COLO668 (cell line): Measurements from ENCODE around the gene LNX1.
"Not testable (repeated sequence)": the region's sequence is repeated elsewhere in the genome, so short reads cannot be mapped to it uniquely, and the experiment has no call there.

ENCODE experiments used
- DNase-seq: peaks from one replicate; lab custom pipeline; 2025; ENCODE audit not compliant: unreplicated experiment; lab: John Stamatoyannopoulos, UW

Gene LNX1

GRCh38 chr4:53476232-53477037 lies 114.9 kb downstream of the LNX1 start:
- DNase-seq, result no peak

GRCh38 chr4:53466576-53466975 lies 124.7 kb downstream of the LNX1 start:
- DNase-seq, result not testable (repeated sequence)

DNA sequence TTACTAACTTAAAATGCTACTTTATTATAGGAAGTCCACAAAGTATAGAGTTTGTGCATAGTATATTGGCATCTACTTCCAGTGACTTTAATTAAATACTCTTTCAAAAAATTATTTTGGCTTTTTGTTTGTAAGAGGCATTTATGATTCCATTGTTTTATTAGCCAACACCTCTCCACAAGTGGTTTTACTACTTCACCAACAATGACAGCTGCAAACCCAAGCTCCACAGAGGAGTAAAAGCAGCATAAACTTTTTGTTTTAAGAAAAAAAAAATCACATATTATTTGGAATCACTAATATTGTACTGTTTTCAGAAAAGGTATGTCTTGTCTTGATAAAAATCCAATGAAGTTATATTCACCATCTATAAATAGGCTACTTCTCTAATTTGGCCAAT lies 125.4 kb downstream of the LNX1 start:
- no peak for DNase-seq

- DNase-seq, result no peak
These were observed 126.0 kb downstream of the LNX1 start for GRCh38 chr4:53465281-53465680.

- no peak for DNase-seq
These were observed 127.9 kb downstream of the LNX1 start for GRCh38 chr4:53463340-53463739.

- DNase-seq, result no peak
These were observed 130.0 kb downstream of the LNX1 start for GRCh38 chr4:53461244-53461643.

GRCh38 chr4:53459548-53459947 lies 131.7 kb downstream of the LNX1 start:
- no peak for DNase-seq

DNA sequence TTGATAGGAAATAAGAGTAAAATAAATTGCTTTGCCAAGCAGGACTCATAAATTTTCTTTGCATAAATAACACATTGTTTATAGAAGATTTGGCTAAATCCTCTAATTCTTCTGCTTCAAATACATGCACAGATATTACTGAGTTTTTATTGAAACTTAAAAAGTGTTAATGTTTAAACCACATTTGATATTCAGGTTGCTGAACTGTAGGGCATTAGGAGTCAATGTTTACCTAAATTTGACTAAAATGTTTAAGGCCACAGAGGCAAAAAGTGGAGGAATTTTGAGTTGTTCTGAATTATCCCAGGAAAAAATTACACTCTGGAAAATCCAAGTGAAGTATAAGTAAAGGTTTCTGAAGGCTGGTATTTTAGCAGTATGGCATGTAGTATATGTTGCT lies 135.1 kb downstream of the LNX1 start:
- no peak for DNase-seq

DNA sequence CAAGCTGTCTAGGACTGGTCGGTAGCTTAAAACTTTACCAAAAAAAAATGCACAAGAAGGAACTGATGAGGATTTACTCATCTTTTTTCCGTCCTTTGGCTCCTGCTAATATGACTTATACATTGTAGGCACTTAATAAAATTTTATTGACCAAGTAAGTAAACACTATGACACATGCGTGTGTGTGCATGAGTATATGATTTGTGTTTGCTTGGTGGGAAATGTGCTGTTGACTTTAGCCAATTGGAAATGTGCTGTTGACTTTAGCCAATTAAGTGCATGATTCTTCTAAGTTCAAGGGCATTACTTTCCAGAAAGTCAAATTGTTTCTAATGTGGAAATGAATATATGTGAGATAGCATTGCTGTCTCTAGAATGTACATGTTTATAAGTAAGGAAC lies 135.5 kb downstream of the LNX1 start:
- DNase-seq, result no peak

- DNase-seq, result no peak
These were observed 137.9 kb downstream of the LNX1 start for GRCh38 chr4:53453385-53453784.

- no peak for DNase-seq
These were observed 140.5 kb downstream of the LNX1 start for GRCh38 chr4:53450773-53451172.

- no peak for DNase-seq
These were observed 146.3 kb downstream of the LNX1 start for GRCh38 chr4:53444954-53445353.

- DNase-seq, result no peak
These were observed 149.7 kb downstream of the LNX1 start for GRCh38 chr4:53441564-53441963.

- no peak for DNase-seq
These were observed 155.0 kb downstream of the LNX1 start for GRCh38 chr4:53436251-53436650.

- no peak for DNase-seq
These were observed 158.5 kb downstream of the LNX1 start for GRCh38 chr4:53432528-53433424.

DNA sequence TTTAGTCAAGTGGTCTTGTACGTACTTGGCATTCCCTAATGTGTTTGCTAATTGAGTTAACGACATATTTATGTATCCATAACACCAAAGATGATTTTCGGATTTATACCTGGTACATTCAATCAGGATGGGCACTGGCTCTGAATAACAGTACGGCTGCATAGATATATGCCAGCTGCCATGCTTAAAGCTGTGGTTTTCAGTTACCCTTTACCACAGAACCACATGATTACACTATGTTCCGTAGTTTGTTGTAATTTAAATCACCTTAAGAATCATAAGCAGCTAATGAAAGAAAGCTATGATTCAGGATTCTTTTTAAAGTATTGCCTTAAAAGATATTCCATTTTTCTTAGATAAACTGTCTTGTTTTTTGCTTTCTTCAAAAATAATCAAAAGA lies 160.2 kb downstream of the LNX1 start:
- DNase-seq, result no peak

GRCh38 chr4:53427366-53427765 lies 163.9 kb downstream of the LNX1 start:
- no peak for DNase-seq

GRCh38 chr4:53424280-53424679 lies 167.0 kb downstream of the LNX1 start:
- no peak for DNase-seq

- DNase-seq, result no peak
These were observed 168.9 kb downstream of the LNX1 start for GRCh38 chr4:53422367-53422766.

GRCh38 chr4:53421791-53422190 lies 169.5 kb downstream of the LNX1 start:
- DNase-seq, result no peak

DNA sequence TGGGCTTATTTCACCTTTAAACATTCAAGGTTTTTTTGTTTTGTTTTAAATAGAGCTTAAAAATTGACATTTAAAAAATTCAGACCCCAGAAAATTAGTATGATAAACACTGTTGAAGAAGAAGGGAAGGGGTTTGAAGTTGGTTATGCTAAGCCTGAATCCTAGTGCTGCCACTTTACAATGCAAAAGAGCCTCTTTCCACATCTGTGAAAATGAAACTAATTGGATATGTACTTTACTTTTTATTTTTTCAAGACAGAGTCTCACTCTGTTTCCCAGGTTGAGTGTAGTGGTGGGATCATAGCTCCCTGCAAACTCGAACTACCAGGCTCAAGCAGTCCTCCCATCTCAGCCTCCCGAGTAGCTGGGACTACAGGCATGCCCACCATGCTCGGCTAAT lies 172.1 kb downstream of the LNX1 start:
- DNase-seq, result no peak

GRCh38 chr4:53409479-53409878 lies 181.8 kb downstream of the LNX1 start:
- not testable (repeated sequence) for DNase-seq
